ENCODE data around the gene CHCHD4. TPM values are rescaled to one million over a fixed set of nuclear protein-coding genes. Genes with fewer than 3 reads are reported as not detected.
"Not testable (repeated sequence)": the region's sequence is repeated elsewhere in the genome, so short reads cannot be mapped to it uniquely, and the experiment has no call there.

CHCHD4 gene
- total RNA-seq, 1 donor from 2014 or later: 9.8 TPM

- CTCF ChIA-PET: no interaction called here
- POLR2A ChIA-PET: no interaction called here
- H3K4me3 Mint-ChIP-seq: no peak overlapping the region
- DNase-seq: no peak
- H3K9me3 Mint-ChIP-seq: peaks cover 9% of the 10 kb centered on the region
- H3K4me1 Mint-ChIP-seq: no peaks in the 10 kb centered on the region
- intact Hi-C loops (cut with micrococcal nuclease): no loop called here
- H3K27ac Mint-ChIP-seq: no peak overlapping the region
- peaks cover 59% of the 10 kb centered on the region for H3K27me3 Mint-ChIP-seq
- no peak for ATAC-seq (ENCODE audit: low read depth)
- no peak for TF ChIP-seq CTCF (IDR thresholded peaks at IDR 0.05)
- no peaks in the 10 kb centered on the region for H3K36me3 Mint-ChIP-seq (ENCODE audit: low read depth)
Measured at GRCh38 chr3:14093831-14094230, 30.8 kb downstream of the CHCHD4 start.

GRCh38 chr3:14092464-14092863, 32.2 kb downstream of the CHCHD4 start:
- intact Hi-C loops (cut with micrococcal nuclease): no loop called here
- H3K4me3 Mint-ChIP-seq: no peak overlapping the region
- POLR2A ChIA-PET: no interaction called here
- H3K9me3 Mint-ChIP-seq: peaks cover 8% of the 10 kb centered on the region
- no peak for ATAC-seq (ENCODE audit: low read depth)
- H3K4me1 Mint-ChIP-seq: no peaks in the 10 kb centered on the region
- H3K36me3 Mint-ChIP-seq (ENCODE audit: low read depth): peaks cover under 1% of the 10 kb centered on the region
- no peak overlapping the region for H3K27ac Mint-ChIP-seq
- H3K27me3 Mint-ChIP-seq: peaks cover 53% of the 10 kb centered on the region
- DNase-seq: no peak
- CTCF ChIA-PET: no interaction called here
- TF ChIP-seq CTCF (IDR thresholded peaks at IDR 0.05): no peak

GRCh38 chr3:14091959-14092358, 32.7 kb downstream of the CHCHD4 start:
- ATAC-seq (ENCODE audit: low read depth); DNase-seq; H3K4me3 Mint-ChIP-seq; H3K9me3 Mint-ChIP-seq; CTCF ChIA-PET; H3K4me1 Mint-ChIP-seq; intact Hi-C loops (cut with micrococcal nuclease); POLR2A ChIA-PET; H3K36me3 Mint-ChIP-seq (ENCODE audit: low read depth); H3K27ac Mint-ChIP-seq: not testable (repeated sequence)
- peaks cover 53% of the 10 kb centered on the region for H3K27me3 Mint-ChIP-seq

- H3K9me3 Mint-ChIP-seq: peaks cover 11% of the 10 kb centered on the region
- peaks cover 33% of the 10 kb centered on the region for H3K27me3 Mint-ChIP-seq
- ATAC-seq (ENCODE audit: low read depth); CTCF ChIA-PET; intact Hi-C loops (cut with micrococcal nuclease); DNase-seq; H3K4me1 Mint-ChIP-seq; H3K4me3 Mint-ChIP-seq; H3K36me3 Mint-ChIP-seq (ENCODE audit: low read depth); POLR2A ChIA-PET; H3K27ac Mint-ChIP-seq: not testable (repeated sequence)
Measured at GRCh38 chr3:14087461-14087860, 37.2 kb downstream of the CHCHD4 start.

- Mint-ChIP-seq H3K27me3 (peaks cover 5% of the 10 kb centered on the region), H3K36me3 (ENCODE audit: low read depth) (no peaks in the 10 kb centered on the region), H3K4me3 (no peak overlapping the region), H3K9me3 (peaks cover 6% of the 10 kb centered on the region), H3K27ac (no peak overlapping the region), H3K4me1 (no peaks in the 10 kb centered on the region)
- TF ChIP-seq CTCF (IDR thresholded peaks at IDR 0.05): no peak
- DNase-seq (no peak), ATAC-seq (ENCODE audit: low read depth) (no peak)
- intact Hi-C loops (cut with micrococcal nuclease): no loop called here
- ChIA-PET POLR2A (no interaction called here), CTCF (no interaction called here)
Measured at GRCh38 chr3:14082108-14082657, 42.5 kb downstream of the CHCHD4 start.

GRCh38 chr3:14077310-14077709, 47.4 kb downstream of the CHCHD4 start:
- CTCF ChIA-PET: no interaction called here
- ATAC-seq (ENCODE audit: low read depth) (no peak), DNase-seq (no peak)
- peaks cover 2% of the 10 kb centered on the region for H3K27me3 Mint-ChIP-seq
- POLR2A ChIA-PET: no interaction called here
- intact Hi-C loops (cut with micrococcal nuclease): no loop called here
- H3K9me3 Mint-ChIP-seq: peaks cover 6% of the 10 kb centered on the region
- TF ChIP-seq CTCF (IDR thresholded peaks at IDR 0.05): no peak
- no peak overlapping the region for H3K27ac Mint-ChIP-seq
- H3K4me3 Mint-ChIP-seq: no peak overlapping the region
- H3K4me1 Mint-ChIP-seq: no peaks in the 10 kb centered on the region
- H3K36me3 Mint-ChIP-seq (ENCODE audit: low read depth): no peaks in the 10 kb centered on the region

GRCh38 chr3:14075233-14075632, 49.4 kb downstream of the CHCHD4 start:
- H3K36me3 Mint-ChIP-seq (ENCODE audit: low read depth); CTCF ChIA-PET; DNase-seq; H3K27me3 Mint-ChIP-seq; POLR2A ChIA-PET; ATAC-seq (ENCODE audit: low read depth); intact Hi-C loops (cut with micrococcal nuclease); H3K27ac Mint-ChIP-seq; H3K4me3 Mint-ChIP-seq; H3K4me1 Mint-ChIP-seq; H3K9me3 Mint-ChIP-seq: not testable (repeated sequence)
